GM21825 (cell line): ENCODE measurements around the gene LLCFC1.
"Not testable (repeated sequence)": the region's sequence is repeated elsewhere in the genome, so short reads cannot be mapped to it uniquely, and the experiment has no call there.

Experiments
- ATAC-seq: cut with Tn5 transposase; IDR thresholded peaks from one replicate; pipeline ENCODE4 v1.9.1; 2021; ENCODE audit warnings: mild to moderate bottlenecking, moderate library complexity; ENCODE audit not compliant: unreplicated experiment

LLCFC1 gene

GRCh38 chr7:142968229-142968628, 28.9 kb downstream of the LLCFC1 start:
- ATAC-seq: no peak

- no peak for ATAC-seq
These were observed 29.9 kb downstream of the LLCFC1 start for GRCh38 chr7:142969183-142969582.

GRCh38 chr7:142974626-142975025, 35.3 kb downstream of the LLCFC1 start:
- no peak for ATAC-seq

GRCh38 chr7:142978402-142978801, 39.1 kb downstream of the LLCFC1 start:
- ATAC-seq: not testable (repeated sequence)

- no peak for ATAC-seq
These were observed 44.5 kb downstream of the LLCFC1 start for GRCh38 chr7:142983825-142984224.

GRCh38 chr7:142984297-142984696, 45.0 kb downstream of the LLCFC1 start:
- no peak for ATAC-seq
